GM08714 (cell line): ENCODE measurements around the gene ADAM33.

Experiments
- H3K4me3 ChIP-seq: fragments of 200-500 bp; sonication (Bioruptor generic); 2 replicates; pipeline ENCODE4 v1.5.1; 2014; ENCODE audit warnings: mild to moderate bottlenecking, low read length, inconsistent platforms
- ZNF274 ChIP-seq: IDR thresholded peaks from 2 replicates; pipeline ENCODE4 v1.6.1; 2012; ENCODE audit warnings: mild to moderate bottlenecking, low read depth, low read length

Gene ADAM33

GRCh38 chr20:3681352-3681930, 369 bp downstream of the ADAM33 start:
- TF ChIP-seq ZNF274 = no peak
- no peak overlapping the region for H3K4me3 ChIP-seq

GRCh38 chr20:3680701-3681351, 984 bp downstream of the ADAM33 start:
- TF ChIP-seq ZNF274 = no peak
- no peak overlapping the region for H3K4me3 ChIP-seq

- H3K4me3 ChIP-seq = no peak overlapping the region
These were observed 1.8 kb downstream of the ADAM33 start for GRCh38 chr20:3679749-3680700.

DNA sequence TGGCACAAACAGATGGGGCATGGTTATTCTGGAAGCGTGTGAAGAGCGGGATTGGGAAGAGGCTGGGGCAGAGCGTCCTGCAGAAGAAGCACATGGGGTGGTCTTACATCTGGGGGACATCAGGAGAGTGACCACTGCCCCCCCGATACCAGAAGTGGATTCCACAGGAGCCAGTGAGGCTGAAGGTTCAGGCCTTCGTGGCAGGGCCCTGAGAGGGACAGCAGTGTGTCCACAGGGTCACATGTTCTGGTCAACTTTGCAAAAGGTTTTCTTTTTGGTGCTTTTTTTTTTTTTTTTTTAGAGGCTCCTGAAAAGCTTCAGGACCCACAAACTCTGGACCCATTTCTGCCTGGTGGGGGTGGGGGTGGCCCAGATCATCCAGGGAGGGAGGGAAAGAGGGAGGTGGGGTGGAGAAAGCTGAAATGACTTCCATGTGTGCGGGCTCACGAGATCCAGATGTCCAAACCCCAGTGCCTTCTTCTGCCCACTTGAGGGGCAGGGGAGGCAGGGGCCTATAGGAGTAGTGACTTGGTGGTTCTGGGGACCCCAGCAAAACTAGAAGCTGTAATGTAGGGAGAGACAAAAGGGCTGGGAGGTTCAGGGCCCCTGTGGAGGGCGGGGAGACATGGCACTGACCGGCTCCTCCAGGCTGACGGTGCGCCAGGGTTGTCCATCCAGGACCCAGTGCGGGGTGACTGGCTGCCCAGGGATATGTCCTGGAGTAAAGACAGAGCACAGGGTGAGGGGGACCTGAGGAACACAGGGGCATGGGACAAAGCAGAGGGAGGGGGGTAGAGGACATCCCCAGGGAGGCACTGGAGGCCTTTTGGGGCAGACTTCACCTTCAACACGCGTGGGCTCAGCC, 2.7 kb downstream of the ADAM33 start:
- H3K4me3 ChIP-seq = no peak overlapping the region
- no peak for TF ChIP-seq ZNF274

More at GRCh38 chr20:3679749-3680700, 1.8 kb downstream of the ADAM33 start:
- TF ChIP-seq ZNF274 = no peak

DNA sequence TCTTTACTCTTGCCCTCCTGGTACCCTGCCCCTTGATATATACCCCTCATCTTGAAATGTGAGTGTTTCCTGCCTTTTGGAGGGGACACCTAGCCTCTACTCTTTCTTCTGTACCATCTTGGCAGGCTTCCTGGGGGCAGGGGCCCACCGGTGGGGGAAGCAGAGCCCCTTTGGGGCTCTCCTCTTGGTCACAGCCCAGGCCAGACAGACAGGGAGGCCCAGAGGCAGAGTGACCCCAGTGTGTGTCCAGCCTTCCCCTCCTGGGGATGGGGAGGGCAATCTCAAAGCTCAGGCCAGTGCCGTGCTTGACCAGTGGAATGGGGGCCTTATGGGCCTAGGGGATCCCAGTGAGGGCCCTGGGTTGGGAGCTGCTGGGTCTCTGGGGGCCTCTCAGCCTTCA, 3.6 kb downstream of the ADAM33 start:
- H3K4me3 ChIP-seq = no peak overlapping the region
- TF ChIP-seq ZNF274 = no peak

DNA sequence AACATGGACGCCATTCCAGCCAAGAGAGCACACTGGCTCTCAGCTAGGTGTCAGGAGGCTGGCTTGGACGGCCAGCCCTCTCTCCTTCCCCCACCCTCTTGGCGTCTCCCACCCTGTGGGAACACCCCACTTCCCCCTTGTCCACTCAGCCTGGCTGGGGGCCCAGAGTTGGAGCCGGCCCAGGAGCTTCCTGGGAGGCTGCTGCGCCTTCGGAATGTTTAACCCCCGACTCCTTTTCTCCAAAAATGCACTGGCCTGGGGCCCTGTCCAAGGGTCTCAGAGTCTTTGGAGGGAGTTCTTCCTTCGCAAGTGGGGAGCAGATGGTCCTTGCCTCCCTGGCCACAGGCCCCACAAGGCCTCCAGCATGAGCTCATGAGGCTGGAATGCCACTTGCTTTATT, 4.1 kb downstream of the ADAM33 start:
- H3K4me3 ChIP-seq = no peak overlapping the region
- no peak for TF ChIP-seq ZNF274

GRCh38 chr20:3674995-3675900, 6.6 kb downstream of the ADAM33 start:
- no peak overlapping the region for H3K4me3 ChIP-seq
- no peak for TF ChIP-seq ZNF274

DNA sequence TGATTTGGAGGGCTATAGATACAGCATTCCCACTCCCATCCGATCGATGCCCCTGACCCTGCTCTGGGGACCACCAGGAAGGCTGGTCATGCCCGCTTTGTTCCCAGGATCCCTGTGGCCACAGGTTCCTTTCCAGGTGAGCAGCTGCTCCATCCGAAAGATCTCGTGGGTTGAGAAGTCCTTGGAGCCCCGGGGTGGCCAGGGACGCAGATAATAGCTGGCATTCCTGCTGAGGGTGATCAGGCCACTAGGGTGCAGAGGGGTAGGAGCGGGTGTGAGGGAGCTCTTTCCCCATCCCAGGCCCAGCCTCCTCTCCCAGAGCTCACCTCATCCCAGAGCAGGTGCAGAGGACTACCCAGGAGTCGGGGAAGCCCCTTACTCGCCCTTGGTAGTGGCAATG, 7.4 kb downstream of the ADAM33 start:
- H3K4me3 ChIP-seq = no peak overlapping the region
- no peak for TF ChIP-seq ZNF274

GRCh38 chr20:3673221-3674070, 8.4 kb downstream of the ADAM33 start:
- no peak overlapping the region for H3K4me3 ChIP-seq
- no peak for TF ChIP-seq ZNF274

GRCh38 chr20:3672547-3673171, 9.2 kb downstream of the ADAM33 start:
- no peak for TF ChIP-seq ZNF274
- no peak overlapping the region for H3K4me3 ChIP-seq

DNA sequence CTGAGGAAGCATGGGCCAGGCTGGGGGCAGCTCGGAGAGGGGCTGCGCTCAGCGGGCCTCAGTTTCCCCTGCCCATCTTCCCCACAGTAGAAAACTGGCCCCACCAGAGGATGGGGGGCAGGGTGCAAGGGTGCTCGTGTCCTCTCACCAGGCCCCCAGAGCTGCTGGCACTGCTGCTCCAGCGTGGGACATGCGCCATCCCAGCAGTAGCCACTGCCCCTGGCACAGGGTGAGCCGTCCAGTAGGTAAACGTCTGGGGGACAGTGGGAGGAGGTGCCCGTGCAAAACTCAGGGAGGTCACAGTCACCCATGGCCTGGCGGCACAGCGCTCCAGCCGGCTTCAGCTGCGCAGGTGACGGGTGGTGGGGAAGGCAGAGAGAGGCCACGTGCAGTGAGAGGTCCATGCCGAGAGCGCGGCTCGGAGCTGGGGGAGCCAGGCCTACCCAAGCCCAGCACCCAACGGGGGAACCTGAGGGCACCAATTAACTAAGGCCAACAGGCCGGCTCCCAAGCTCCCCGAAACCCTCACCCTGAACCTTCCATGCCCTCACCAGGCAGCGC, 9.7 kb downstream of the ADAM33 start:
- no peak overlapping the region for H3K4me3 ChIP-seq
- no peak for TF ChIP-seq ZNF274

DNA sequence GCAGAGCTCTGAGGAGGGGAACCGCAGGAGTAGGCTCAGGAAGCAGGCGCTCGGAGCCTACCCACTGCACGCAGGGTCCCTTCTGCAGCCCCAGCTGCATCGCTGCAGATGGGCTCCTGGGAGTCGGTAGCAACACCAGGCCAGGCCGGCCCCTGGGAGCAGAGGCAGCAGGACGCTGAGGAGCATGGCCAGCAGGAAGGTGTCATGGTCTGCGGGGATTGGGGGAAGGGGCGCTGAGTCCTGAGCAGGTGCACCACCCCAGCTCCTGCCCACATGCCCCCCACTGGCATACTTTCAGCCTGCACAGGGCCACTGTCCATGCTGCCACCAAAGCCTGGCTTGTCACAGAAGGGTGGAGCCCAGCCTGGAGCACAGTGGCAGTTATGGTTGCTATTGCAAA, 10.9 kb downstream of the ADAM33 start:
- TF ChIP-seq ZNF274 = no peak
- H3K4me3 ChIP-seq = no peak overlapping the region
